Skin of body (tissue), 2 donors: ENCODE measurements around the gene SUCLA2. TPM values are rescaled to one million over a fixed set of nuclear protein-coding genes. Genes with fewer than 3 reads are reported as not detected.
"Not testable (repeated sequence)": the region's sequence is repeated elsewhere in the genome, so short reads cannot be mapped to it uniquely, and the experiment has no call there.

Source experiments
- DNase-seq: peaks from one replicate; lab custom pipeline; 2025; lab: John Stamatoyannopoulos, UW
- total RNA-seq: library from RNA; depleted of rRNA; stranded (reverse); fragments of >200 nt; gene quantifications from one replicate; pipeline ENCODE4 v1.2.3, GENCODE V29; 2014

The SUCLA2 gene
- 46.6 TPM for total RNA-seq

- DNase-seq = peak; percentile 54
Measured at GRCh38 chr13:48001114-48001881, at the start of gene SUCLA2. Gene SUCLA2, minus strand, starts transcription at chr13:48001273. Its CDS starts 4 bp downstream, at chr13:48001269.

GRCh38 chr13:48050550-48050949 is 49.5 kb upstream of the SUCLA2 start:
- DNase-seq = no peak

GRCh38 chr13:48043789-48044503 is 42.9 kb upstream of the SUCLA2 start:
- no peak for DNase-seq

GRCh38 chr13:48042894-48043293 is 41.8 kb upstream of the SUCLA2 start:
- no peak for DNase-seq

GRCh38 chr13:48040896-48041295 is 39.8 kb upstream of the SUCLA2 start:
- no peak for DNase-seq

- no peak for DNase-seq
Measured at GRCh38 chr13:48040049-48040448, 39.0 kb upstream of the SUCLA2 start.

- no peak for DNase-seq
Measured at GRCh38 chr13:48038761-48039160, 37.7 kb upstream of the SUCLA2 start.

GRCh38 chr13:48037346-48038173 is 36.5 kb upstream of the SUCLA2 start, which contains the start of gene NUDT15:
Gene NUDT15, plus strand, starts transcription at chr13:48037726. Its CDS starts 21 bp downstream, at chr13:48037747.
- DNase-seq = peak; percentile 97

GRCh38 chr13:48029859-48030258 is 28.8 kb upstream of the SUCLA2 start:
- no peak for DNase-seq

- DNase-seq = no peak
Measured at GRCh38 chr13:48028066-48028465, 27.0 kb upstream of the SUCLA2 start.

- DNase-seq = no peak
Measured at GRCh38 chr13:48019796-48020195, 18.7 kb upstream of the SUCLA2 start.

- no peak for DNase-seq
Measured at GRCh38 chr13:48018637-48019036, 17.6 kb upstream of the SUCLA2 start.

- no peak for DNase-seq
Measured at GRCh38 chr13:48014359-48014758, 13.3 kb upstream of the SUCLA2 start.

- no peak for DNase-seq
Measured at GRCh38 chr13:48012668-48013067, 11.6 kb upstream of the SUCLA2 start.

GRCh38 chr13:48010698-48011097 is 9.6 kb upstream of the SUCLA2 start:
- DNase-seq = no peak

GRCh38 chr13:48009284-48009683 is 8.2 kb upstream of the SUCLA2 start:
- no peak for DNase-seq

GRCh38 chr13:48006396-48006795 is 5.3 kb upstream of the SUCLA2 start:
- no peak for DNase-seq

- no peak for DNase-seq
Measured at GRCh38 chr13:48004201-48004600, 3.1 kb upstream of the SUCLA2 start.

GRCh38 chr13:48001999-48002398 is 926 bp upstream of the SUCLA2 start:
- not testable (repeated sequence) for DNase-seq

- DNase-seq = no peak
Measured at GRCh38 chr13:48000559-48001113, 437 bp downstream of the SUCLA2 start.

- DNase-seq = no peak
Measured at GRCh38 chr13:47999973-48000372, 1.1 kb downstream of the SUCLA2 start.

GRCh38 chr13:47997384-47997783 is 3.7 kb downstream of the SUCLA2 start:
- DNase-seq = no peak
